ENCODE results near the gene PTPRA.

- no peak for TF ChIP-seq REST (IDR thresholded peaks at IDR 0.05; ENCODE audit: low read depth, low read length)
- no peak for TF ChIP-seq EGR1 (IDR thresholded peaks at IDR 0.05; ENCODE audit: borderline replicate concordance in 1 of 2, low read depth in 2 of 2, low read length in 2 of 2)
- no peak for TF ChIP-seq CTCF (IDR thresholded peaks at IDR 0.05 in 2 of 3, conservative IDR thresholded peaks at IDR 0.05 in 1 of 3; ENCODE audit: control insufficient read depth in 2 of 3, extremely low read depth in 1 of 3, insufficient read depth in 1 of 3, low read depth in 3 of 3, low read length in 3 of 3)
- no peak for TF ChIP-seq NR2F1 (conservative IDR thresholded peaks at IDR 0.05)
- TF ChIP-seq ATF3 (IDR thresholded peaks at IDR 0.05; ENCODE audit: borderline replicate concordance, extremely low read depth, low read depth, low read length), result no peak
- TF ChIP-seq, protein P1, sequence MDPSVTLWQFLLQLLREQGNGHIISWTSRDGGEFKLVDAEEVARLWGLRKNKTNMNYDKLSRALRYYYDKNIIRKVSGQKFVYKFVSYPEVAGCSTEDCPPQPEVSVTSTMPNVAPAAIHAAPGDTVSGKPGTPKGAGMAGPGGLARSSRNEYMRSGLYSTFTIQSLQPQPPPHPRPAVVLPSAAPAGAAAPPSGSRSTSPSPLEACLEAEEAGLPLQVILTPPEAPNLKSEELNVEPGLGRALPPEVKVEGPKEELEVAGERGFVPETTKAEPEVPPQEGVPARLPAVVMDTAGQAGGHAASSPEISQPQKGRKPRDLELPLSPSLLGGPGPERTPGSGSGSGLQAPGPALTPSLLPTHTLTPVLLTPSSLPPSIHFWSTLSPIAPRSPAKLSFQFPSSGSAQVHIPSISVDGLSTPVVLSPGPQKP (IDR thresholded peaks at IDR 0.05; ENCODE audit: low read depth, low read length), result no peak
- TF ChIP-seq EP300 (IDR thresholded peaks at IDR 0.05; ENCODE audit: borderline replicate concordance in 1 of 2, control insufficient read depth in 1 of 2, low read depth in 2 of 2, low read length in 2 of 2), result no peak
- no peak for TF ChIP-seq RB1 (IDR thresholded peaks at IDR 0.05; ENCODE audit: borderline replicate concordance)
Observed at GRCh38 chr20:2889209-2889608, 15.9 kb downstream of the PTPRA start.
